ENCODE results near the gene ME3. TPM values are rescaled to one million over a fixed set of nuclear protein-coding genes. Genes with fewer than 3 reads are reported as not detected.
"Not testable (repeated sequence)": the region's sequence is repeated elsewhere in the genome, so short reads cannot be mapped to it uniquely, and the experiment has no call there.

ME3 gene
- total RNA-seq, 2 donors from 2014 or later: 2.1 to 2.5 TPM

- ATAC-seq (replicated peaks in 1 of 2): no peak
- no peaks in the 10 kb centered on the region for H3K27me3 Mint-ChIP-seq (ENCODE audit: low read depth)
- H3K4me3 Mint-ChIP-seq: no peak overlapping the region
- no peak for DNase-seq
- peaks cover 41% of the 10 kb centered on the region for H3K4me1 Mint-ChIP-seq (ENCODE audit: low read depth)
- H3K36me3 Mint-ChIP-seq (ENCODE audit: insufficient read depth in 2 of 2): no peaks in the 10 kb centered on the region
- H3K9me3 Mint-ChIP-seq: no peaks in the 10 kb centered on the region
- no peak overlapping the region for H3K27ac Mint-ChIP-seq
Measured at GRCh38 chr11:86446163-86446923, 226.1 kb downstream of the ME3 start.

DNA sequence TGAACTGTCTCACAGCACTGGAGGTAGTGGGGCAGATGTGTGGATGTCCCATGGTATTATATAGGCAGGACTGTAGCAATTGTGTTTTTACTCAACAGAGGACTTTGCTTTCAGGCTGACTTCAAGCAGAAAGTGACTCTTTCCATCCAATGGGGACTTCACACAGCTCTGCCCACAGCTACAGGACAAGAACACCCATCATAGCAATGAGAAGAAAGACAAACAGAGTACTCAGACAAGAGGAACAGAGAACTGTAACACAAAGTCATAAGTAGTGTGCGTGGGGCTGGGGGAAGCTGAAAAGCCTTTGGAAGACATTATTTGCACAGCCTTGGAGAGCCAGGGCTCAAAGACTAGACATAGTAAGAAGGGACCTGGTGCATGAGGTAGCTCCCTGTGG lies 227.4 kb downstream of the ME3 start:
- peaks cover 46% of the 10 kb centered on the region for H3K4me1 Mint-ChIP-seq (ENCODE audit: low read depth)
- H3K27ac Mint-ChIP-seq: no peak overlapping the region
- no peaks in the 10 kb centered on the region for H3K27me3 Mint-ChIP-seq (ENCODE audit: low read depth)
- DNase-seq (no peak), ATAC-seq (replicated peaks in 1 of 2) (peak; percentile 16 to 17)
- H3K36me3 Mint-ChIP-seq (ENCODE audit: insufficient read depth in 2 of 2): no peaks in the 10 kb centered on the region
- no peaks in the 10 kb centered on the region for H3K9me3 Mint-ChIP-seq
- no peak overlapping the region for H3K4me3 Mint-ChIP-seq

DNA sequence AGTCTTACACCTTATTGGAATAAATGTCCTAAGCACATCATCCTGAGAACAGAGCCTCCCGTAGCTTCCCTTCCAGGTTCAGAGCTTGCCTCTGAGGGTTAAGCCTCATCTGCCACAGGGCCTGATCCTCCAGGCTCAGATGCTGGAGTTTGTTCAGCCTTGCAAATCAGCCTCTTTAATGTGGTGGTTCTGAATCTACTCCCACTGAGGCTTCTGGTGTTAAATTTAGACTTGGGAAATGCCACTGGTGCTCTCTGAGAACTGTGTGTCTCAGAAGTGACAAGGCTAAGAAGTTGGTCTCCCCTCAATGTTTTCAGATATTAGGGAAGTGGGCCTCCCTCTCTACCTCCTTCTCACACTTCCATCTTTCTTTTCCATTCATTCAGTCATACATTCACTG lies 229.0 kb downstream of the ME3 start:
- no peak for ATAC-seq (replicated peaks in 1 of 2)
- Mint-ChIP-seq H3K9me3 (no peaks in the 10 kb centered on the region), H3K4me3 (no peak overlapping the region), H3K4me1 (ENCODE audit: low read depth) (peaks cover 46% of the 10 kb centered on the region), H3K36me3 (ENCODE audit: insufficient read depth in 2 of 2) (no peaks in the 10 kb centered on the region), H3K27me3 (ENCODE audit: low read depth) (no peaks in the 10 kb centered on the region), H3K27ac (no peak overlapping the region)
- DNase-seq: no peak

DNA sequence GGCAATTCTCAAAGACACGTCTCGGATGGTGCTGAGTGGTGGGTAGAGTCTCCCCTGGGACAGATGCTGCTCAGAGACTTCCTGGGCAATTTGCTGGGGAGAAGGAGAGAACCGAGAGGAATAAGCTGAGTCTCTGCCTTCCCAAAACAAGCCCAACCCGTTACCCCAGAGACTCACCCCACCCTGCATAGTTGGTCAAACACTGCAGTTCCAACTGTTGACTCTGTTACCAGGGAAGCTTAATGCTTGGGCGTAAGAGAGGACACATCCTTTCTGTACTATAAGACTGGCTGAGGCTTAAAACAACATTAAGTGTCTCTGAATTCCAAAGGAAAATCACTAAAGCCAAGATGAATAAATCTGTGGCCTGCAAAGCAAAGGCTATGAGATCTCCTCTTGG lies 229.6 kb downstream of the ME3 start:
- Mint-ChIP-seq H3K4me3 (no peak overlapping the region), H3K9me3 (no peaks in the 10 kb centered on the region), H3K27ac (no peak overlapping the region), H3K27me3 (ENCODE audit: low read depth) (no peaks in the 10 kb centered on the region), H3K4me1 (ENCODE audit: low read depth) (peaks cover 46% of the 10 kb centered on the region), H3K36me3 (ENCODE audit: insufficient read depth in 2 of 2) (no peaks in the 10 kb centered on the region)
- DNase-seq: no peak
- no peak for ATAC-seq (replicated peaks in 1 of 2)

GRCh38 chr11:86442420-86442819 lies 230.0 kb downstream of the ME3 start:
- ATAC-seq (replicated peaks in 1 of 2) (no peak), DNase-seq (no peak)
- no peaks in the 10 kb centered on the region for H3K36me3 Mint-ChIP-seq (ENCODE audit: insufficient read depth in 2 of 2)
- H3K4me1 Mint-ChIP-seq (ENCODE audit: low read depth): peaks cover 46% of the 10 kb centered on the region
- H3K27ac Mint-ChIP-seq: no peak overlapping the region
- H3K9me3 Mint-ChIP-seq: no peaks in the 10 kb centered on the region
- no peaks in the 10 kb centered on the region for H3K27me3 Mint-ChIP-seq (ENCODE audit: low read depth)
- H3K4me3 Mint-ChIP-seq: no peak overlapping the region

GRCh38 chr11:86440843-86441242 lies 231.6 kb downstream of the ME3 start:
- ATAC-seq (replicated peaks in 1 of 2) (no peak), DNase-seq (no peak)
- Mint-ChIP-seq H3K36me3 (ENCODE audit: insufficient read depth in 2 of 2) (no peaks in the 10 kb centered on the region), H3K4me1 (ENCODE audit: low read depth) (peaks cover 40% of the 10 kb centered on the region), H3K27me3 (ENCODE audit: low read depth) (no peaks in the 10 kb centered on the region), H3K27ac (no peak overlapping the region), H3K9me3 (no peaks in the 10 kb centered on the region), H3K4me3 (no peak overlapping the region)

DNA sequence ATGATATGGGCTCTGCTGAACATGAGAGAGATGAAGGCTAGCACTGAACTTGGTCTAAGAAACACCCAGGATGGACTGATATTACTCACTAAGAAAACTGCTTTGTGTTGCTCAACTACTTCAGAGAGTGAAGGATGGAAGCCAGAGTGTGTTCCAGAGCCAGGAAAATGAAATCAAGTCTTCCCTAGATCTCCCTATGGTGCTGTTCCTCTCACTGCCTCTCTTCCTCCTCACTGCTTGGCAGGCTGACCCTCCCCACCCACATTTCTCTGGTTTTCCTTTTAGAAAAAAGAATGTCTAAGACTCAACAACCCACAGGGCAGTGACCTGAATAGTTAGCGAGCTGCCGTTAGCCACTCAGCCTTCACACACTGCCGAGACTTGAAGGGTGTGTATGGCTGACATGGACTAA lies 232.1 kb downstream of the ME3 start:
- DNase-seq: no peak
- H3K4me1 Mint-ChIP-seq (ENCODE audit: low read depth): peaks cover 39% of the 10 kb centered on the region
- H3K4me3 Mint-ChIP-seq: no peak overlapping the region
- no peaks in the 10 kb centered on the region for H3K36me3 Mint-ChIP-seq (ENCODE audit: insufficient read depth in 2 of 2)
- no peaks in the 10 kb centered on the region for H3K27me3 Mint-ChIP-seq (ENCODE audit: low read depth)
- ATAC-seq (replicated peaks in 1 of 2): no peak
- no peaks in the 10 kb centered on the region for H3K9me3 Mint-ChIP-seq
- H3K27ac Mint-ChIP-seq: no peak overlapping the region

DNA sequence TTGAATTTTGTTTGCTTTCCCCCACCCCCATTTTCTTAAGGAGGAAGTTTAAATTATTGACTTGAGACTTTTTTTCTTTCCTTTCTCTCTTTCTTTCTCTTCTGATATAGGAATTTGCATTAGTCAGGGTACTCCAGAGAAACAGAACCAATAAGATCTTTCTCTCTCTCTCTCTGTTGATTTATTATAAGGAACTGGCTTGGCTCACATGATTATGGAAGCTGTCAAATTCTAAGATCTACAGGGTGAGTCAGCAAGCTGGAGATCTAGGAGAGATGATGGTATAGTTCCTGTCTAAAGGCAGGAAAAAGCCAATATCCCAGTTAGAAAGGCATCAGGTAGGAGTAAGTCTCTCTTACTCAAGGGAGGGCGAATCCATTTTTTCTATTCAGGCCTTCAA lies 233.7 kb downstream of the ME3 start:
- no peak for ATAC-seq (replicated peaks in 1 of 2)
- Mint-ChIP-seq H3K36me3 (ENCODE audit: insufficient read depth in 2 of 2) (no peaks in the 10 kb centered on the region), H3K4me3 (no peak overlapping the region), H3K27me3 (ENCODE audit: low read depth) (no peaks in the 10 kb centered on the region), H3K4me1 (ENCODE audit: low read depth) (peaks cover 22% of the 10 kb centered on the region), H3K9me3 (no peaks in the 10 kb centered on the region), H3K27ac (no peak overlapping the region)
- DNase-seq: no peak

DNA sequence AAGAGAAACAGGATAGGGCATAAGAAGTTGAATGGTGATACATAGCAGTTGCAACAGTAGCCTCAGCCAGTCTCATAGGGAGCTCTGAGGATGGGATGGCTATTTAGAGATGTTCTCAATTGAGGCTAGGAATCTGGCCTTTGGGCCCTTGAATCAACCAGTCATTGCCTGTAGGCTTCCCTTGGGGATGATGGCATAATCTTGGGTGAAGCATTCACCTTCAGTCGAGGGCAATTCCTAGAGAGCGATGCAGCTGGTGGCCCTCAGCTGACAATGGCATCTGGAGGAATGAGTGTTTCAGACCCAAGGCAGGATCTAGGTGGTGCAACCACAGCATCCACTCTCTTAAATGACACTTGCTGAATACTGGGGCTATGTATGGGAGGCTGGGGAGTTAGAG lies 236.7 kb downstream of the ME3 start:
- H3K27me3 Mint-ChIP-seq (ENCODE audit: low read depth): no peaks in the 10 kb centered on the region
- no peak for DNase-seq
- no peak overlapping the region for H3K27ac Mint-ChIP-seq
- no peaks in the 10 kb centered on the region for H3K9me3 Mint-ChIP-seq
- H3K4me3 Mint-ChIP-seq: no peak overlapping the region
- ATAC-seq (replicated peaks in 1 of 2): no peak
- H3K36me3 Mint-ChIP-seq (ENCODE audit: insufficient read depth in 2 of 2): no peaks in the 10 kb centered on the region
- H3K4me1 Mint-ChIP-seq (ENCODE audit: low read depth): peaks cover 4% of the 10 kb centered on the region

DNA sequence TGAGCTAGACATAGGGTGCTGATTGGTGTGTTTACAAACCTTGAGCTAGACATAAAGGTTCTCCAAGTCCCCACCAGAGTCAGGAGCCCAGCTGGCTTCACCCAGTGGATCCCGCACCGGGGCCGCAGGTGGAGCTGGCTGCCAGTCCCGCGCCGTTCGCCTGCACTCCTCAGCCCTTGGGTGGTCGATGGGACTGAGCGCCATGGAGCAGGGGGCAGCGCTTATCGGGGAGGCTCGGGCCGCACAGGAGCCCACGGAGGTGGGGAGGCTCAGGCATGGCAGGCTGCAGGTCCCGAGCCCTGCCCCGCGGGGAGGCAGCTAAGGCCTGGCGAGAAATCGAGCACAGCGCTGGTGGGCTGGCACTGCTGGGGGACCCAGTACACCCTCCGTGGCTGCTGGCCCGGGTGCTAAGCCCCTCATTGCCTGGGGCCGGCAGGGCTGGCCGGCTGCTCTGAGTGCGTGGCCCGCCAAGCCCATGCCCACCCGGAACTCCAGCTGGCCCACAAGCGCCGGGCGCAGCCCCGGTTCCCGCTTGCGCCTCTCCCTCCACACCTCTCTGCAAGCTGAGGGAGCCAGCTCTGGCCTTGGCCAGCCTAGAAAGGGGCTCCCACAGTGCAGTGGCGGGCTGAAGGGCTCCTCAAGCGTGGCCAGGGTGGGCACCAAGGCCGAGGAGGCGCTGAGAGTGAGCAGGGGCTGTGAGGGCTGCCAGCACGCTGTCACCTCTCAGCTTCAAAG lies 238.9 kb downstream of the ME3 start:
- not testable (repeated sequence) for ATAC-seq (replicated peaks in 1 of 2); H3K27ac Mint-ChIP-seq; H3K9me3 Mint-ChIP-seq; H3K4me1 Mint-ChIP-seq (ENCODE audit: low read depth); DNase-seq; H3K36me3 Mint-ChIP-seq (ENCODE audit: insufficient read depth in 2 of 2); H3K4me3 Mint-ChIP-seq; H3K27me3 Mint-ChIP-seq (ENCODE audit: low read depth)

DNA sequence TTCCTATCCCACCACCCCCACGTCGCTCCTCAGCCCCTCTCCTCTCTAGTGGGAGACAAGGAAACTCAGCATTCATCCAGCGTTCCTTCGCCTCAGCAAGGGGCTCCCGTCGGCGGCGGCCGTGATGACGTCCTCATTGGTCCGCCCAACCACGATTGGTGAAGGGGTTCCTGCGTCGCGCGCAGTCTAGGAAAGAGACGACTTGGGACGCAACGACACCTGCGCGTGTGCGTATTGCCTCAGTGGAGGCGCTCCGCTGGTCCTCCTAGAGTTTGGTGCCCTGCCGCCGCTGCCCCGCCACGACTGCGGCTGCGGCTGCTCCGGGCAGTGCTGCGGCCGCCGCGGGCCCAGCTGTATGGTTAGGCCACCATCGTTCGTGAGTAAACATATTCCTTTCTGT lies 241.2 kb downstream of the ME3 start:
- peak; percentile 64 to 77 for ATAC-seq (replicated peaks in 1 of 2)
- peaks cover 0 to 1% of the 10 kb centered on the region in 2 donors for H3K36me3 Mint-ChIP-seq (ENCODE audit: insufficient read depth in 2 of 2)
- H3K27ac Mint-ChIP-seq: no peak overlapping the region
- H3K4me1 Mint-ChIP-seq (ENCODE audit: low read depth): no peaks in the 10 kb centered on the region
- H3K4me3 Mint-ChIP-seq: peak overlapping the region; percentile 62 to 74
- peaks cover 0 to 4% of the 10 kb centered on the region in 2 donors for H3K9me3 Mint-ChIP-seq
- DNase-seq: peak in 1 of 2 donors; percentile 18
- H3K27me3 Mint-ChIP-seq (ENCODE audit: low read depth): no peaks in the 10 kb centered on the region

DNA sequence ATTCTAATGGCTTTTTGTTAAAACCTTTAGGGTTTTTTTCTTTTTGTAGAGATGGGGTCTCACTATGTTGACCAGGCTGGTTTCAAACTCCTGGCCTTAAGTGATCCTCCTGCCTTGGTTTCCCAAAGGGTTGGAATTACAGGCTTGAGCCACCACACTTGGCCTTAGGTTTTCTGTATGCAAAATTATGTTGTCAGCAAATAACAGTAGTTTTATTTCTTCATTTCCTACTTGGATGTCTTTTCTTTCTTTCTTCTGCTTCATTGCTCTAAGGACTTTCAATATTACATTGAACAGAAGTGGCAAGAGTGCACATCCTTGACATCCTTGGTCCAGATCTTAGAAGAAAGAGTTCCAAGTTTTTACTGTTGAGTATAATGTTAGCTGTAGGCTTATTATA lies 245.0 kb downstream of the ME3 start:
- peaks cover 3% of the 10 kb centered on the region in 2 donors for H3K36me3 Mint-ChIP-seq (ENCODE audit: insufficient read depth in 2 of 2)

DNA sequence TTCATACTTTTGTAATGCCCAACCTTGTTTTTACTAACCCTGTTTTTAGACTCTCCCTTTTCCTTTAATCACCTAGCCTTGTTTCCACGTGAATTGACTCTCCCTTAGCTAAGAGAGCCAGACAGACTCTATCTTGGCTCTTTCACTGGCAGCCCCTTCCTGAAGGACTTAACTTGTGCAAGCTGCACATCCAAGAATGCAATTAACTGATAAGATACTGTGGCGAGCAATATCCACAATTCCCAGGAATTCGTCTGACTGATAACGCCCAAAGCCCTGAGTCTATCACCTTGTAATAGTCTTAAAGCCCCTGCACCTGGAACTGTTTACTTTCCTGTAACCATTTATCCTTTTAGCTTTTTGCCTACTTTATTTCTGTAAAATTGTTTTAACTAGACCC lies 248.9 kb downstream of the ME3 start:
- H3K4me3 Mint-ChIP-seq; ATAC-seq (replicated peaks in 1 of 2); H3K36me3 Mint-ChIP-seq (ENCODE audit: insufficient read depth in 2 of 2); H3K9me3 Mint-ChIP-seq; DNase-seq; H3K4me1 Mint-ChIP-seq (ENCODE audit: low read depth); H3K27ac Mint-ChIP-seq; H3K27me3 Mint-ChIP-seq (ENCODE audit: low read depth): not testable (repeated sequence)

More for the DNA sequence above, 245.0 kb downstream of the ME3 start:
- ATAC-seq (replicated peaks in 1 of 2) (no peak), DNase-seq (no peak)
- no peak overlapping the region for H3K4me3 Mint-ChIP-seq
- H3K27me3 Mint-ChIP-seq (ENCODE audit: low read depth): no peaks in the 10 kb centered on the region
- peaks cover 0 to 7% of the 10 kb centered on the region in 2 donors for H3K9me3 Mint-ChIP-seq
- H3K27ac Mint-ChIP-seq: no peak overlapping the region
- no peaks in the 10 kb centered on the region for H3K4me1 Mint-ChIP-seq (ENCODE audit: low read depth)
